CD4-positive, alpha-beta memory T cell (primary cell): Measurements from ENCODE around the gene CCDC85B. TPM values are rescaled to one million over a fixed set of nuclear protein-coding genes. Genes with fewer than 3 reads are reported as not detected.
A peak's percentile ranks its signal among the peaks of the same experiment; 100 is the strongest.

ENCODE experiments used
- CTCF ChIA-PET: fragments of 350-600 bp; sonication (Branson Sonifier 250); formaldehyde crosslinking; loops from one replicate; lab custom pipeline; 2021; ENCODE audit warnings: inconsistent platforms; ENCODE audit not compliant: partially characterized antibody; lab: Charles Lee
- POLR2A ChIA-PET: fragments of 350-600 bp; sonication (Branson Sonifier 250); formaldehyde crosslinking; loops from one replicate; lab custom pipeline; 2021; ENCODE audit not compliant: partially characterized antibody; lab: Charles Lee
- DNase-seq, 5 donors: peaks; one replicate each; pipeline versions ENCODE4 v3.0.0 to v3.0.0-alpha.2; 2020 to 2022; ENCODE audit warnings: mixed read lengths in 1 of 5
- H3K27ac ChIP-seq: one replicate; pipeline ENCODE4 v1.7.0; 2013; ENCODE audit warnings: low read depth, low read length
- H3K27me3 ChIP-seq: 2 replicates; pipeline ENCODE4 v1.7.0; 2013; ENCODE audit warnings: mild to moderate bottlenecking, low read length, moderate library complexity; ENCODE audit not compliant: insufficient read depth
- H3K36me3 ChIP-seq: 2 replicates; pipeline ENCODE4 v1.7.0; 2013; ENCODE audit warnings: mild to moderate bottlenecking, low read length, moderate library complexity; ENCODE audit not compliant: insufficient read depth
- H3K4me1 ChIP-seq: 2 replicates; pipeline ENCODE4 v1.7.0; 2013; ENCODE audit warnings: mild to moderate bottlenecking, low read length, moderate library complexity; ENCODE audit not compliant: insufficient read depth
- H3K4me3 ChIP-seq, 2 donors: one replicate each; pipeline ENCODE4 v1.7.0; 2013; ENCODE audit warnings: low read length in 2 of 2, mild to moderate bottlenecking in 1 of 2
- H3K9me3 ChIP-seq, 2 donors: one replicate each; pipeline ENCODE4 v1.7.0; 2013; ENCODE audit warnings: low read length in 2 of 2, control low read depth in 1 of 2; ENCODE audit not compliant: control insufficient read depth in 1 of 2
- H3K27ac Mint-ChIP-seq, 7 donors: one replicate each; pipeline ENCODE4 v1.8.0; 2020 to 2021; ENCODE audit warnings: mixed read lengths in 7 of 7, mild to moderate bottlenecking in 6 of 7, inconsistent platforms in 3 of 7, moderate library complexity in 3 of 7
- H3K27me3 Mint-ChIP-seq, 2 donors: one replicate each; pipeline ENCODE4 v1.8.0; 2020 to 2021; ENCODE audit warnings: mixed read lengths in 2 of 2
- H3K36me3 Mint-ChIP-seq, 2 donors: one replicate each; pipeline ENCODE4 v1.8.0; 2020 to 2021; ENCODE audit warnings: mixed read lengths in 2 of 2, inconsistent platforms in 1 of 2, mild to moderate bottlenecking in 1 of 2
- H3K4me1 Mint-ChIP-seq, 4 donors: one replicate each; pipeline ENCODE4 v1.8.0; 2020 to 2021; ENCODE audit warnings: mixed read lengths in 4 of 4, mild to moderate bottlenecking in 1 of 4
- H3K4me3 Mint-ChIP-seq, 8 donors: one replicate each; pipeline ENCODE4 v1.8.0; 2020 to 2021; ENCODE audit warnings: mixed read lengths in 8 of 8, mild to moderate bottlenecking in 7 of 8, moderate library complexity in 6 of 8, inconsistent platforms in 3 of 8
- H3K9me3 Mint-ChIP-seq, 8 donors: one replicate each; pipeline ENCODE4 v1.8.0; 2020 to 2021; ENCODE audit warnings: mixed read lengths in 8 of 8, mild to moderate bottlenecking in 5 of 8, inconsistent platforms in 3 of 8, moderate library complexity in 1 of 8
- intact Hi-C: fragments of 100-400 bp; cut with micrococcal nuclease; formaldehyde crosslinking; loops from one replicate; pipeline ENCODE4 v1.15.1; 2023
- polyA plus RNA-seq, 2 donors: library from polyadenylated mRNA; unstranded; fragments of 300-500 nt; fragmentation: Illumina TruSeq; gene quantifications; one replicate each; pipeline ENCODE4 v1.2.3, GENCODE V29; 2021
- total RNA-seq, 2 experiments: library from RNA; stranded (reverse); gene quantifications; one replicate each; pipeline ENCODE4 v1.2.3, GENCODE V29; 2021

Gene CCDC85B
- total and polyA plus RNA-seq, 4 experiments from 2014 or later = 22.9 to 68.3 (median 42.5) TPM

DNA sequence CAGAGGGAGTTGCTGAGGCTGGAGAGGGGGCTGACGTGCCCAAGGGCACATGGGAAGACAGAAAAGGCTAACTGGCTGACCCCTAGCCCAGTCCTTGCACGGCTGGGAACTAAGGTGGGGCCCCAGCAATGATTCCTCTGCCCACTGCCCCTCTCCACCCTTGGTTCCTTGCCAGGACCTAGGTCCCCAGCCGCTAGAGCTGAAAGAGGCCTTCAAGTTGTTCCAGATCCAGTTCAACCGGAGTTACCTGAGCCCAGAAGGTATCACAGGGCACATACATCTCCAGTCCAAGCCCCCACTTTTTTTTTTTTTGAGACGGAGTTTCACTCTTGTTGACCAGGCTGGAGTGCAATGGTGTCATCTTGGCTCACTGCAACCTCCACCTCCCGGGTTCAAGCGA is 10.4 kb upstream of the CCDC85B start:
- CTCF ChIA-PET = interaction anchor here (1.0 to 15.3 kb wide), 3 partner anchors 8 to 20 kb away, joined by 3 to 281 read pairs (median 4); partner anchors contain the start of genes CCDC85B, CFL1, FIBP and MUS81
- no peaks in the 10 kb centered on the region for H3K27me3 Mint-ChIP-seq

DNA sequence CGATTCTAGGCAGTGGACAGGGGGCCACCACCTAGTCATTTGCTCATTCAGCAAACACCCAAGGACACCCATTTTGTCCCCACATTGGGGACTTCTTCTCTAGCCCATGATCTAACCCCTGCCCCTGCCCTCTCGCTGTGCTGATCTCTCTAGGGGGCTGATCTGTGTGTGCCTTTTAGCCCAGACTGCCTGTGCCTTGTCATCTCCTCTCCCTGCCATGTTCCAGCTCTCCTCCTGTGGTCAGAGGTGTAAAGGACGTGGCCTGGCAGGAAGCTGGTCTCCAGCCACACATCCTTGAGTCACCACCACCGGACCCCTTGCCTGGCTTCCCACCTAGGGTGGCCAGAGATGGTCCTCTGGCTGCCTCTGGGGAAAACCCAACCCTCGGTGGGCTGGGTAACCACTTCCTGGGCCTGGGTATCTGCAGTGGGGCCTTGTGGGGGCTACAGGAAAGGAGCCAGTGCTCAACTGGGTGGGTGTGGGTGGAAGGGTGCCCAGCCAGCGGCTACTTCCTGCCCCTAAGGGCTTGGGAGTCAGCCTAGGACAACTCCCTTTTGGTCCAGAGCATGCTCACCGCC is 9.5 kb upstream of the CCDC85B start:
- Histone ChIP-seq H3K4me1 (peaks cover 40% of the 10 kb centered on the region), H3K27me3 (no peaks in the 10 kb centered on the region), H3K9me3 (no peaks in the 10 kb centered on the region), H3K36me3 (peaks cover 12% of the 10 kb centered on the region), H3K27ac (peak overlapping the region; percentile 41), H3K4me3 (no peak overlapping the region)
- intact Hi-C loops = no loop called here
- peak overlapping the region in 3 of 8 donors; percentile 36 to 84 (median 75) for H3K4me3 Mint-ChIP-seq
- ChIA-PET POLR2A (interaction anchor here (1.2 to 17.4 kb wide), 3 partner anchors 9 to 169 kb away, joined by 3 to 435 read pairs (median 29); partner anchors contain the start of genes CCDC85B, CFL1, FIBP and KAT5), CTCF (interaction anchor here (1.2 to 15.3 kb wide), 3 partner anchors 10 to 108 kb away, joined by 4 to 281 read pairs (median 255); partner anchors contain the start of genes CCDC85B, CFL1 and MUS81)
- no peaks in the 10 kb centered on the region for H3K27me3 Mint-ChIP-seq
- H3K4me1 Mint-ChIP-seq = peaks cover 11 to 53% (median 26%) of the 10 kb centered on the region in 4 donors
- H3K36me3 Mint-ChIP-seq = peaks cover 4 to 22% of the 10 kb centered on the region in 2 donors
- H3K27ac Mint-ChIP-seq = peak overlapping the region; percentile 29 to 83 (median 67)
- H3K9me3 Mint-ChIP-seq = no peaks in the 10 kb centered on the region
- DNase-seq = no peak

More for the DNA sequence above, 10.4 kb upstream of the CCDC85B start:
- no peak for DNase-seq
- Histone ChIP-seq H3K9me3 (no peaks in the 10 kb centered on the region), H3K27ac (peak overlapping the region; percentile 45), H3K36me3 (peaks cover 9% of the 10 kb centered on the region), H3K4me3 (peak overlapping the region in 1 of 2 donors; percentile 17), H3K4me1 (peaks cover 38% of the 10 kb centered on the region), H3K27me3 (no peaks in the 10 kb centered on the region)
- Mint-ChIP-seq H3K27ac (peak overlapping the region in 6 of 7 donors; percentile 22 to 91 (median 83)), H3K36me3 (peaks cover 4 to 19% of the 10 kb centered on the region in 2 donors), H3K4me1 (peaks cover 9 to 49% (median 24%) of the 10 kb centered on the region in 4 donors), H3K9me3 (no peaks in the 10 kb centered on the region), H3K4me3 (peak overlapping the region in 7 of 8 donors; percentile 55 to 84 (median 69))
- intact Hi-C loops = no loop called here
- POLR2A ChIA-PET = interaction anchor here (1.2 to 17.4 kb wide), 4 partner anchors 8 to 168 kb away, joined by 3 to 435 read pairs (median 16); partner anchors contain the start of genes CCDC85B, CFL1, FIBP and KAT5

DNA sequence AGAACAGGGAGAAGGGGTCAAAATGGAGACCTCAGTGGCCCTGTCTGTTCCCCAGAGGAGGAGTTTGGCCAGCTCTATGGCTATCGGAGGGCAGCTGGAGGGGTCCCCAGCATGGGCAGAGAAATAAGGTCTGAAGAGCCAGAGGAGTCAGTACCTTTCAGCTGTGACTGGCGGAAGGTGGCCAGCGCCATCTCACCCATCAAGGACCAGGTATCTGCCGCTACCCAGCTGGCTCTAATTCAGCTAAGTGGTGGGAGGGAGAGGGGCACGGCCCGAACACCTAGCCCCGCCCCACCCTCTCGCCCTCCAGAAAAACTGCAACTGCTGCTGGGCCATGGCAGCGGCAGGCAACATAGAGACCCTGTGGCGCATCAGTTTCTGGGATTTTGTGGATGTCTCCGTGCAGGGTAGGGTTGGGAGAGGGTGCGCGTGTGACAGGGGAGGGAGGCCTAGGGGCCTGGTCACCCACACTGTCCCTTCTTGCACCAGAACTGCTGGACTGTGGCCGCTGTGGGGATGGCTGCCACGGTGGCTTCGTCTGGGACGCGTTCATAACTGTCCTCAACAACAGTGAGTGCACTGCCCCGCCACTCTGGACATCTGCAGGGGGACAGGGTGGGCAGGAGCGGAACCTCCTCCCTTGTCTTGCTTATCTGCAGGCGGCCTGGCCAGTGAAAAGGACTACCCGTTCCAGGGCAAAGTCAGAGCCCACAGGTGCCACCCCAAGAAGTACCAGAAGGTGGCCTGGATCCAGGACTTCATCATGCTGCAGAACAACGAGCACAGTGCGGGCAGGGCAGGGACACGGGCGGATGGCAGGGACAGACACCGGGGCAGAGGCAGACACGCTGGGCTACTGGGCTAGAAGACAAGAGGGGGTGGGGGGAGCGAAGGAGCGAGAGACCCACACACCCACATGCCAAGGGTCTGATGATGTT is 8.1 kb upstream of the CCDC85B start:
- peaks cover 12% of the 10 kb centered on the region for H3K36me3 ChIP-seq
- no peak overlapping the region for H3K4me3 ChIP-seq
- peak overlapping the region in 3 of 7 donors; percentile 4 to 83 (median 72) for H3K27ac Mint-ChIP-seq
- no peaks in the 10 kb centered on the region for H3K9me3 Mint-ChIP-seq
- H3K27ac ChIP-seq = no peak overlapping the region
- H3K27me3 Mint-ChIP-seq = no peaks in the 10 kb centered on the region
- H3K9me3 ChIP-seq = no peaks in the 10 kb centered on the region
- peak overlapping the region in 2 of 8 donors; percentile 30 to 70 for H3K4me3 Mint-ChIP-seq
- no peaks in the 10 kb centered on the region for H3K27me3 ChIP-seq
- ChIA-PET POLR2A (interaction anchor here (0.7 to 17.4 kb wide), 2 partner anchors 22 to 1104 kb away, joined by 3 to 435 read pairs; partner anchors contain the start of genes CFL1 and MUS81), CTCF (interaction anchor here (1.5 to 15.3 kb wide), 3 partner anchors 23 to 140 kb away, joined by 3 to 281 read pairs (median 255); partner anchors contain the start of genes CFL1 and MUS81)
- H3K4me1 ChIP-seq = peaks cover 47% of the 10 kb centered on the region
- peaks cover 17 to 63% (median 30%) of the 10 kb centered on the region in 4 donors for H3K4me1 Mint-ChIP-seq
- intact Hi-C loops = no loop called here
- DNase-seq = no peak
- peaks cover 4 to 26% of the 10 kb centered on the region in 2 donors for H3K36me3 Mint-ChIP-seq

DNA sequence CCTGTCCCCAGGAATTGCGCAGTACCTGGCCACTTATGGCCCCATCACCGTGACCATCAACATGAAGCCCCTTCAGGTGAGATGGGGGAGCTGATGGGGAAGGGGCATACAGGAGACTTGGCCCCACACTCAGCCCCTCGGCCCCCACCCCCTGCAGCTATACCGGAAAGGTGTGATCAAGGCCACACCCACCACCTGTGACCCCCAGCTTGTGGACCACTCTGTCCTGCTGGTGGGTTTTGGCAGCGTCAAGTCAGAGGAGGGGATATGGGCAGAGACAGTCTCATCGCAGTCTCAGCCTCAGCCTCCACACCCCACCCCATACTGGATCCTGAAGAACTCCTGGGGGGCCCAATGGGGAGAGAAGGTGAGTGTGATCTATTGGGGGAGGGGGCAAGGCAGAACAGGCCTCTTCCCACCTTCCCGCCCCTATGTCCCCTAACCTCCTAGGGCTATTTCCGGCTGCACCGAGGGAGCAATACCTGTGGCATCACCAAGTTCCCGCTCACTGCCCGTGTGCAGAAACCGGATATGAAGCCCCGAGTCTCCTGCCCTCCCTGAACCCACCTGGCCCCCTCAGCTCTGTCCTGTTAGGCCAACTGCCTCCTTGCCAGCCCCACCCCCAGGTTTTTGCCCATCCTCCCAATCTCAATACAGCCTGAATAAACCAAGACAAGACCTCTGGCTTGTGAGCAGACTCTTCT is 7.3 kb upstream of the CCDC85B start:
- intact Hi-C loops = no loop called here
- ChIA-PET CTCF (interaction anchor here (1.2 to 15.3 kb wide), 16 partner anchors 12 to 185 kb away, joined by 3 to 281 read pairs (median 13); partner anchors contain the start of genes CFL1, FOSL1, KAT5 and MUS81), POLR2A (interaction anchor here (1.2 to 17.4 kb wide), 6 partner anchors 10 to 139 kb away, joined by 3 to 435 read pairs (median 19); partner anchors contain the start of genes C11orf68, CFL1, DRAP1 and EFEMP2)
- Mint-ChIP-seq H3K27me3 (no peaks in the 10 kb centered on the region), H3K4me3 (no peak overlapping the region), H3K4me1 (peaks cover 18 to 69% (median 36%) of the 10 kb centered on the region in 4 donors), H3K36me3 (peaks cover 4 to 32% of the 10 kb centered on the region in 2 donors), H3K27ac (no peak overlapping the region), H3K9me3 (no peaks in the 10 kb centered on the region)
- H3K4me1 ChIP-seq = peaks cover 53% of the 10 kb centered on the region
- peaks cover 12% of the 10 kb centered on the region for H3K36me3 ChIP-seq
- DNase-seq = no peak
- H3K27ac ChIP-seq = no peak overlapping the region
- H3K9me3 ChIP-seq = no peaks in the 10 kb centered on the region
- no peak overlapping the region for H3K4me3 ChIP-seq
- H3K27me3 ChIP-seq = no peaks in the 10 kb centered on the region

DNA sequence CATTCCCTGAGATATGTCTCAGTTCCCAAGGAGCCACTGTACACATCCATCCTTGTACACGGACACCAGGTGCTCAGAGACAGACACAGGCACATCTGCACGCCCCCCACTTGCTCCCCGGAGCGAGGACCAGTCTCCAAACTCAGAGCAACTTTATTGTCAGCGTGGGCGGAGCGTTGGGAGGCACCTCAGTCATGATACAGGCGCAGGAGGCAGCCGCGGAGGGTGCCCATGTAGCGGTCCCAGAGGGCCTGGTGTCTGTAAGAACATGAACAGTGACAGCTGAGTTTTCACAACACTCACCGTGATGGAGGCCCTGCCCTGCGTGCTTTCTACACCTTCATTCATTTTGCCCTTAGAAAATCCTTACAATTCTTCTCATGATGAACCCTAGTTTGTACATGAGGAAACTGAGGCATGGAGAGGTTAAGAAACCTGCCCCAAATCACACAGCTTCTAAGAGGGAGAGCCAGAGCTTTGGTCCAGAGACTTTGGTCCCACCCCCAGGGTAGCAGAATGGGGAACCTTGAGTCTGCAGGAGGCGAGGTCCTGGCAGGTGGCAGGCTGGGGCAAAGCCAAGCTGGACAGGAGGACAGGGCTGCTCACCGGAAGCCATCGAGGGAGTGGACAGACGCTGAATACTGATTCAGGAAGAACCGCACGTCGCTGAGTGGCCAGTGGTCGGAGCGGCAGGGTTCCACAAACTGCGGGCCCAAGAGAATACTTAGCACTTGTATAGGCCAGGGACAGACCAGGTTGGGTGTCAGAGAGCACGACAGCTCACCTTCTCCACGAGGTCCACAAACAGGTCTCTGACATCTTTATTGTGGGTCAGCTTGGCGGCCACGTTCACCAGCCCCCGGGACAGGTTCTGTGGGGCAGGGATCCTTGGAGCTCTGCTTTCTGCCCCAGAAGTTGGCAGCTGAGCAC is 6.4 kb upstream of the CCDC85B start:
- CTCF ChIA-PET = interaction anchor here (0.8 to 15.3 kb wide), 49 partner anchors 8 to 272 kb away, joined by 3 to 281 read pairs (median 6); partner anchors contain the start of genes AP5B1, BANF1, C11orf68 and CFL1

More for the DNA sequence above, 6.4 kb upstream of the CCDC85B start:
- Histone ChIP-seq H3K36me3 (peaks cover 12% of the 10 kb centered on the region), H3K27me3 (no peaks in the 10 kb centered on the region), H3K27ac (no peak overlapping the region), H3K4me3 (no peak overlapping the region), H3K9me3 (no peaks in the 10 kb centered on the region), H3K4me1 (peaks cover 54% of the 10 kb centered on the region)
- no peak for DNase-seq
- intact Hi-C loops = loop anchor here (1.0 kb wide), 2 partner anchors 24 to 105 kb away; partner anchors contain the start of gene MUS81
- peak overlapping the region; percentile 64 to 92 (median 88) for H3K27ac Mint-ChIP-seq
- peaks cover 0 to under 1% (median 0%) of the 10 kb centered on the region in 8 donors for H3K9me3 Mint-ChIP-seq
- POLR2A ChIA-PET = interaction anchor here (0.7 to 17.4 kb wide), 16 partner anchors 10 to 176 kb away, joined by 3 to 435 read pairs (median 6); partner anchors contain the start of genes BANF1, C11orf68, CFL1 and DRAP1
- H3K4me3 Mint-ChIP-seq = peak overlapping the region in 2 of 8 donors; percentile 9 to 81
- no peaks in the 10 kb centered on the region for H3K27me3 Mint-ChIP-seq
- peaks cover 4 to 38% of the 10 kb centered on the region in 2 donors for H3K36me3 Mint-ChIP-seq
- peaks cover 23 to 71% (median 40%) of the 10 kb centered on the region in 4 donors for H3K4me1 Mint-ChIP-seq
